ENCODE data around the gene ZNF142.

Gene ZNF142

DNA sequence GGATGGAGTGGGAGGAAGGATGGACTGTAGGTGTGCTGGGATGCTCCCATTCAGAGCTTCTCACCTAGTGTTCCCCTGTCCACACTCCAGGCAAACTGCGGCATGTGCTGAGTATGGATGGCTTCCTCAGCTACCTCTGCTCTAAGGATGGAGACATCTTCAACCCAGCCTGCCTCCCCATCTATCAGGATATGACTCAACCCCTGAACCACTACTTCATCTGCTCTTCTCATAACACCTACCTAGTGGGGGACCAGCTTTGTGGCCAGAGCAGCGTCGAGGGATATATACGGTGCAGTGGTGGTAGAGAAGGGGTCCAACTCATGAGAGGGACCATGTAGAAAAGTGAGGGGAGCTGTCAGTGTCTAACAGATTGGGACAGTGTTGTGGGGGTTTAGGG lies 31.5 kb downstream of the ZNF142 start:
- H3K4me1 Mint-ChIP-seq: peaks cover 12% of the 10 kb centered on the region
- DNase-seq (no peak), ATAC-seq (peak; percentile 75)
- H3K4me3 Mint-ChIP-seq: no peak overlapping the region
- H3K27me3 Mint-ChIP-seq: no peaks in the 10 kb centered on the region
- H3K27ac Mint-ChIP-seq: no peak overlapping the region
- H3K9me3 Mint-ChIP-seq: no peaks in the 10 kb centered on the region

DNA sequence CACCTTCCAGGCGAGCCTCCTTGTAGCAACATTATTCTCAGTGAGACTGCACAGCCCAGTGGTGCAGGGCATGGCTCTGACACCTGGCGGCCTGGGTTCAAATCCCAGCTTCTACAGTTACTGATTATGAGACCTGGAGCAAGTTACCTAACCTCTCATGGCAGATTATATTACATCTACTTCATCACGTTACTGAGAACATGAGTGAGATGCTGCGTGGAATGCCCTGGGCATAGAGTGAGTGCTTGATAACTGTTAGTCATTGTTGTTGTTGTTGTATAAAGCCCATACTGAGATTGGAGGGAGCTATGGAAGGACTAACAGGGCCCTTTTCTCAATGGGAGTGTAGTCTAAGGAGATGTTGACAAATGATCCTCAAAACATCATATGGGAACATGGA lies 33.1 kb downstream of the ZNF142 start:
- no peak for DNase-seq
- Mint-ChIP-seq H3K4me1 (peaks cover 12% of the 10 kb centered on the region), H3K4me3 (no peak overlapping the region), H3K27me3 (no peaks in the 10 kb centered on the region), H3K27ac (peak overlapping the region in 1 of 2 donors; percentile 50), H3K9me3 (no peaks in the 10 kb centered on the region)
- no peak for ATAC-seq

DNA sequence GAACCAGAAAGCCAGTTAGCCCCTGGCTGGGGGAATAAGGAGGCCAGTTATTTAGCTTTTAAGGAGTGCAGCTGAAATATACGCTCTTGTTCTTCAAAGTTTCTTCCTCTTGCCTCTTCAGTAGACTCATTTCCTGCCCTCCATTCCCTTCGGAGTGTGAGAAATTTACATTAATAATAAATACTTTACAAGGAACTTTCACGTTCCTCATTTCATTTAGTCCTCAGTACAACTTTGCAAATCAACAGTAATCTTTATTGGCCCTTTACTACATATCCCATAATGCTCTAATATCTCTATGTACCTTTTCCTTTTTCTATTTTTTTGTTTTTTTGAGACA lies 36.1 kb downstream of the ZNF142 start:
- Mint-ChIP-seq H3K9me3 (no peaks in the 10 kb centered on the region), H3K4me3 (no peak overlapping the region), H3K27ac (no peak overlapping the region), H3K4me1 (peaks cover 12% of the 10 kb centered on the region), H3K27me3 (no peaks in the 10 kb centered on the region)
- ATAC-seq (no peak), DNase-seq (no peak)

DNA sequence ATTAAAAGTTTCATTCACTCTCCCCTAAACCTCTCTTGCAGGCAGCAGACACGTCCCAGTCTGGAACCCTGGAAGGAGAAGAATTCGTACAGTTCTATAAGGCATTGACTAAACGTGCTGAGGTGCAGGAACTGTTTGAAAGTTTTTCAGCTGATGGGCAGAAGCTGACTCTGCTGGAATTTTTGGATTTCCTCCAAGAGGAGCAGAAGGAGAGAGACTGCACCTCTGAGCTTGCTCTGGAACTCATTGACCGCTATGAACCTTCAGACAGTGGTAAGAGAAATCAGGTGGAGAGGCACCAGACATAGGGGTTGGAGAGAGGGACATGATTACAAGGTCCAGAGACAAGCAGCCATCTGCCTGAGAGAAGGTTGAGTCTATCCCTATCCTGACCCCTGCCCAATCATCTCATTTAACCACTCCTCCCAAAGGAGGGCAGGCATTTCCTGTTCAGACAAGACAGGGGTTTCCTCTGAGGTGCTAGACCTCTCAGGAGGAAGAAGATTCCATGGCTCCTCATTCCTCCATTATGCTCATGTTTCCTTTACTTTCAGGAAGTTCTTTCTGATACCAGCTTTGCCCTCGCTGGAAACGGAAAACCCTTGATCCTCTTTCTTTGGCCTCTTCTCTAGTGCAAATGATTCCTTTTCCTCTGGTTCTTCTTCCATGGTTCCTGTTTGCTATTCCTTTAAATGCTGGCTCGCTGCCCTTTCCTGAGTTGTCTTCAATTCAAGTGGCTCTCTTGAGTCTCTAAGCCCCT lies 36.6 kb downstream of the ZNF142 start:
- DNase-seq (no peak), ATAC-seq (no peak)
- H3K27me3 Mint-ChIP-seq: no peaks in the 10 kb centered on the region
- no peak overlapping the region for H3K27ac Mint-ChIP-seq
- no peak overlapping the region for H3K4me3 Mint-ChIP-seq
- H3K4me1 Mint-ChIP-seq: peaks cover 7% of the 10 kb centered on the region
- H3K9me3 Mint-ChIP-seq: no peaks in the 10 kb centered on the region

DNA sequence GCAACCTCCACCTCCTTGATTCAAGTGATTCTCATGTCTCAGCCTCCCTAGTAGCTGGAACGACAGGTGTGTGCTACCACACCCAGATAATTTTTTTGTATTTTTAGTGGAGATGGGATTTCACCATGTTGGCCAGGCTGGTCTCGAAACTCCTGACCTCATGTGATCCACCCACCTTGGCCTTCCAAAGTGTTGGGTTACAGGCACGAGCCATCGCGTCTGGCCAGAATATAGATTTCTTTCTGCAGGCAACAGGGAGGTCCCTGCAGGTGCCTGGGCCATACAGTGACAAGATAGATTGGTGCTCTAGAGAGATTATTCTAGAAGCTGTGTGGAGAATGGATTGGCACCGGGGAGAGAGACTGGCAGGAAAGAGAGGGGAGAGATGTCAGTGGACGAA lies 38.4 kb downstream of the ZNF142 start:
- ATAC-seq (no peak), DNase-seq (no peak)
- H3K27ac Mint-ChIP-seq: no peak overlapping the region
- H3K4me1 Mint-ChIP-seq: peaks cover 6% of the 10 kb centered on the region
- no peaks in the 10 kb centered on the region for H3K27me3 Mint-ChIP-seq
- H3K9me3 Mint-ChIP-seq: no peaks in the 10 kb centered on the region
- no peak overlapping the region for H3K4me3 Mint-ChIP-seq

DNA sequence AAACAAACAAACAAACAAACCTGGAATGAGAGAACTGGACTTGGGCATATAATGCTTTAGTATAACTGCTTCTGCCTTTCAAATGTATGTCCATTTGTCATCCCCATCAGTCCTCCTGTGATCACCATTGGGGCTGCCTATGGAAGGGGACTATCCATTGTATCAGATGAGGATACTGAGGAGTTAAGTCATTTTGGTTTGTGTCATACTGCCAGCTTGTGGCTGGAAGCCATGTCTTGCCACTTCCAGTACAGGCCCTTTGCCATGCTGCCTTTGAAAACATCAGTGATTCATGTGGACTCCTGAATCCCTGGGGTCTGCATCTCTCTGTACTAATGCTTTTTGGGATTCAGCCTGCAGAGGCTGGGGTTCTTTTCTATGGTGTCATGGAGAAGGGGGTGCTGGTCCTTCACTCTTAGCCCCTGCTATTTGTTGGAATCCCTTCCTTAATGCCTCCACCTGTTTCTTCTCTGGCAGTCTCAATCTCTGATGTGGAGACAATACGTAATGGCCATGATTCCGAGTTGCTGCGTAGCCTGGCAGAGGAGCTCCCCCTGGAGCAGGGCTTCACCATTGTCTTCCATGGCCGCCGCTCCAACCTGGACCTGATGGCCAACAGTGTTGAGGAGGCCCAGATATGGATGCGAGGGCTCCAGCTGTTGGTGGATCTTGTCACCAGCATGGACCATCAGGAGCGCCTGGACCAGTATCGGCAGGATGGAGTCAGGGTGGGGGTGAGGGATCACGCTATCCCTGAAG lies 41.1 kb downstream of the ZNF142 start:
- Mint-ChIP-seq H3K9me3 (no peaks in the 10 kb centered on the region), H3K27ac (no peak overlapping the region), H3K27me3 (no peaks in the 10 kb centered on the region), H3K4me1 (peaks cover 2% of the 10 kb centered on the region), H3K4me3 (no peak overlapping the region)
- ATAC-seq: no peak
- no peak for DNase-seq

DNA sequence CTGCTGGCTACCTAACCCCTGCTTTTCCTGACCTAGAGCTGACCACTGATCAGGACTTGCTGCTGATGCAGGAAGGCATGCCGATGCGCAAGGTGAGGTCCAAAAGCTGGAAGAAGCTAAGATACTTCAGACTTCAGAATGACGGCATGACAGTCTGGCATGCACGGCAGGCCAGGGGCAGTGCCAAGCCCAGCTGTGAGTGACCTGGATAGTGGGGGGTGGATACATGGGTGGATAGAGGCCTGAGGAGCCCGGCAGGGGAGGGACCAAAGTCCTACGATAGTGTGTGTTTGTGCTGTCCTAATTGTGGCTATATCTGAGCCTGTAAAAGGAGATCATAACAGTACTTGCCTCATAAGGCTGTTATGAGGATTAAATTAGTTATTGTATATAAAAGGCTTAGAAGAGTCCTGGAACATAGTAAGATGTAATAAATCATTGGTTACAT lies 43.5 kb downstream of the ZNF142 start:
- Mint-ChIP-seq H3K4me3 (no peak overlapping the region), H3K9me3 (no peaks in the 10 kb centered on the region), H3K27me3 (no peaks in the 10 kb centered on the region), H3K27ac (no peak overlapping the region), H3K4me1 (no peaks in the 10 kb centered on the region)
- ATAC-seq: no peak
- DNase-seq: no peak

DNA sequence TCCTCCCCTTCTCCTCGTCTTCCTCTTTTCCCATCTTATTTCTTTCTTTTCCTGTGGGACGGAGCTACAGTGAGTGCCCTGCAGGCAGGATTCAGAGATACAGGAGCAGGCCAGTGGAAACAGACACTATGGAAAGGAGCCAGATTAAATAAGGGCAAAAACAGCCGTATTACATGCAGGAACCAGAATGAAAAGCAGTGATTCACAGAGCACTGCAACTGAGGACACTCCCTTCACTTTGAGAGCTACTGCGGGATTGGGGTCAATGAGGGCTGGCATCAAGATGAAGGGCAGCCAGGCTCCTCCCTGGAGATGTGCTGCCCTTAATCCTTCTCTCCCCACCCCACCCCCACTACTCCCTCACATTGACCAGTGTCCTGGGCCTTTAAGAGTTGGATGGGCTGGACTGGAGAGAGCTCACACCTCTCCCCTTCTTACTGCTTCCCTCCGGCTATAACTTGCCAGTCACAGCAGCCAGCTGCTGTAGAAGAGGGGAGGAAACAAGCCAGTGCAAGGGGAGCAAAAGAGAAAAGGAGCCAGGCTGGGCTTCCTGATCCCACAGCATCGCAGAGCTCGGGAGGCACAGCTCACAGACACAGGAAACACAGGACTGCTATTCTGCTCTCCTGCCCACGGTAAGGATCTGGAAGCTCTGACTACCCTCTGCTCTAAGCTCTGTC lies 51.8 kb downstream of the ZNF142 start, which contains the start of gene PLCD4:
Gene PLCD4 (plus strand): TSS at position 464 of the 680 bp plus-strand sequence. CDS start 7,841 bp downstream, outside the sequence.
- peaks cover 24% of the 10 kb centered on the region for H3K27me3 Mint-ChIP-seq
- no peaks in the 10 kb centered on the region for H3K4me1 Mint-ChIP-seq
- peak within 1 kb of the TSS in 1 of 2 donors; percentile 23 for H3K27ac Mint-ChIP-seq
- DNase-seq (no peak), ATAC-seq (no peak)
- no peak within 1 kb of the TSS for H3K4me3 Mint-ChIP-seq
- no peaks in the 10 kb centered on the region for H3K9me3 Mint-ChIP-seq

DNA sequence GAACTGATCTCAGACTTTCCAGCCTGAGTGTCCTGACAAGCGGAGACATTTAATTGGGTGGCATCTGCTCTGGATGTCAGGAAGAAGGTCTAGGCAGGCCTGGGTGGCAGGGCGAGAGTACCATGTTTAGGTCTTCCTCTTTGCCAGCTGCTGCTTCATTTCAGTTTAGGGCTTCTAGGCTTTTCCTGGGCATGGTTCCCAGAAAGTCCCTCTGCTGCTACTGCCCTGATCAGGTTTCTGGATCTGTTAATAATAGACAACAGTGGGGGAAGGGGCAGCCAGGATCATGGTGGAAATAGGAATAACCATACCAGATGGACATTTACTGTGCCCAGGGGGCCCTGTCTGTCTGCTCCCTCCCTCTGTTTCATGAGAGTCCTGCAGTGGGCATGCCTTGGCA lies 54.0 kb downstream of the ZNF142 start:
- Mint-ChIP-seq H3K27me3 (peaks cover 24% of the 10 kb centered on the region), H3K4me3 (no peak overlapping the region), H3K4me1 (no peaks in the 10 kb centered on the region), H3K9me3 (no peaks in the 10 kb centered on the region), H3K27ac (no peak overlapping the region)
- DNase-seq (no peak), ATAC-seq (no peak)
